Loucy (cell line): ENCODE results near the gene KLF7.

Experiments
- H2AFZ ChIP-seq: fragments of 200-600 bp; sonication (generic); 2 replicates; pipeline ENCODE4 v1.6.0; 2016; ENCODE audit warnings: antibody characterized with exemption, mild to moderate bottlenecking, low read length, moderate library complexity
- H3F3A ChIP-seq: fragments of 200-600 bp; 2 replicates; pipeline ENCODE4 v1.6.0; 2016; ENCODE audit warnings: antibody characterized with exemption, low read depth, mild to moderate bottlenecking
- H3K27me3 ChIP-seq: fragments of 200-600 bp; sonication (generic); 2 replicates; pipeline ENCODE4 v1.6.1; 2014; ENCODE audit warnings: low read length, mild to moderate bottlenecking; ENCODE audit not compliant: insufficient read depth, poor library complexity, severe bottlenecking
- H3K36me3 ChIP-seq: fragments of 200-600 bp; sonication (generic); 2 replicates; pipeline ENCODE4 v1.6.1; 2016; ENCODE audit warnings: low read length; ENCODE audit not compliant: insufficient read depth
- H3K4me1 ChIP-seq: fragments of 200-600 bp; sonication (generic); 2 replicates; pipeline ENCODE4 v1.5.1; 2014; ENCODE audit warnings: low read length, mild to moderate bottlenecking; ENCODE audit not compliant: insufficient read depth, poor library complexity, severe bottlenecking
- H3K4me2 ChIP-seq: fragments of 200-600 bp; sonication (generic); 2 replicates; pipeline ENCODE4 v1.6.0; 2014; ENCODE audit warnings: antibody characterized with exemption, low read length, low read depth, mild to moderate bottlenecking; ENCODE audit not compliant: poor library complexity, severe bottlenecking
- H3K4me3 ChIP-seq: fragments of 200-600 bp; sonication (generic); 2 replicates; pipeline ENCODE4 v1.5.1; 2014; ENCODE audit warnings: low read length, mild to moderate bottlenecking, mixed read lengths; ENCODE audit not compliant: poor library complexity, severe bottlenecking
- H3K79me2 ChIP-seq: fragments of 200-600 bp; sonication (generic); 2 replicates; pipeline ENCODE4 v1.6.1; 2014; ENCODE audit warnings: low read length; ENCODE audit not compliant: insufficient read depth
- H3K9ac ChIP-seq: fragments of 200-600 bp; sonication (generic); 2 replicates; pipeline ENCODE4 v1.6.0; 2014; ENCODE audit warnings: mild to moderate bottlenecking, low read depth, low read length, moderate library complexity; ENCODE audit not compliant: poor library complexity, severe bottlenecking
- H3K9me2 ChIP-seq: fragments of 200-600 bp; sonication (generic); replicated peaks from 2 replicates; pipeline ENCODE4 v1.6.1; 2016; ENCODE audit warnings: low read depth, low read length, mixed read lengths
- H3K9me3 ChIP-seq: fragments of 200-600 bp; sonication (generic); 2 replicates; pipeline ENCODE4 v1.6.1; 2014; ENCODE audit warnings: mild to moderate bottlenecking, antibody characterized with exemption, low read length, low read depth; ENCODE audit not compliant: insufficient read depth
- H4K20me1 ChIP-seq: fragments of 200-600 bp; sonication (generic); 2 replicates; pipeline ENCODE4 v1.6.0; 2014; ENCODE audit warnings: antibody characterized with exemption, low read length, mild to moderate bottlenecking; ENCODE audit not compliant: insufficient read depth, poor library complexity, severe bottlenecking
- EZH2phosphoT487 ChIP-seq: fragments of 200-600 bp; IDR thresholded peaks from 2 replicates; pipeline ENCODE4 v1.6.1; 2018; ENCODE audit warnings: antibody characterized with exemption, mild to moderate bottlenecking, moderate library complexity, borderline replicate concordance
- TF ChIP-seq, protein P1 (sequence below): fragments of 200-600 bp; sonication (generic); conservative IDR thresholded peaks from 2 replicates; pipeline ENCODE4 v1.5.1; 2014; ENCODE audit warnings: mild to moderate bottlenecking, antibody characterized with exemption, low read length

The KLF7 gene

DNA sequence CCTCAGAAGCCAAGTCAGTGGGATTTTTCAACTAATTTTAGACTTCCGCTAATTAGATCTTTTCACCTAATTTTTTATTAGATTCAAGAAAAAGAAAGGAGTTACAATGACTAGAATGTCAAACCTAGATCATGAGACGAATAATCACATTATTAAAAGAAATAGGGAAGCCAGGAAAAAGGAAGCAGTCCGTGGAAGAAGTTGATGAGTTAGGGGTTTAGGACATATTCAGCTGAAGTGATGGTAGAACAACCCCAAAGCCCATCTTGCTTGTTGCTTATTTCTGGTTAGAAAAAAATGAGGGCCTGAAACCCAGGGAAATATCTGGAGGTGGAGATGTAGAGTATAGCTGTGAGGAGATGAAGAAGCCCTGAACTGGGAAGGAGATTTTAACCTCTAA lies 8.0 kb downstream of the KLF7 start:
- H3K79me2 ChIP-seq, result peaks cover 9% of the 10 kb centered on the region; the same call in 1 of the 2 replicates
- TF ChIP-seq, protein P1, sequence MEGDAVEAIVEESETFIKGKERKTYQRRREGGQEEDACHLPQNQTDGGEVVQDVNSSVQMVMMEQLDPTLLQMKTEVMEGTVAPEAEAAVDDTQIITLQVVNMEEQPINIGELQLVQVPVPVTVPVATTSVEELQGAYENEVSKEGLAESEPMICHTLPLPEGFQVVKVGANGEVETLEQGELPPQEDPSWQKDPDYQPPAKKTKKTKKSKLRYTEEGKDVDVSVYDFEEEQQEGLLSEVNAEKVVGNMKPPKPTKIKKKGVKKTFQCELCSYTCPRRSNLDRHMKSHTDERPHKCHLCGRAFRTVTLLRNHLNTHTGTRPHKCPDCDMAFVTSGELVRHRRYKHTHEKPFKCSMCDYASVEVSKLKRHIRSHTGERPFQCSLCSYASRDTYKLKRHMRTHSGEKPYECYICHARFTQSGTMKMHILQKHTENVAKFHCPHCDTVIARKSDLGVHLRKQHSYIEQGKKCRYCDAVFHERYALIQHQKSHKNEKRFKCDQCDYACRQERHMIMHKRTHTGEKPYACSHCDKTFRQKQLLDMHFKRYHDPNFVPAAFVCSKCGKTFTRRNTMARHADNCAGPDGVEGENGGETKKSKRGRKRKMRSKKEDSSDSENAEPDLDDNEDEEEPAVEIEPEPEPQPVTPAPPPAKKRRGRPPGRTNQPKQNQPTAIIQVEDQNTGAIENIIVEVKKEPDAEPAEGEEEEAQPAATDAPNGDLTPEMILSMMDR, result no peak
- TF ChIP-seq EZH2phosphoT487, result no peak
- no peaks in the 10 kb centered on the region for H3K36me3 ChIP-seq
- no peak overlapping the region for H2AFZ ChIP-seq
- no peaks in the 10 kb centered on the region for H3F3A ChIP-seq
- no peaks in the 10 kb centered on the region for H3K27me3 ChIP-seq
- H4K20me1 ChIP-seq, result peaks cover 4% of the 10 kb centered on the region
- H3K4me3 ChIP-seq, result no peak overlapping the region
- no peaks in the 10 kb centered on the region for H3K9me3 ChIP-seq
- H3K4me2 ChIP-seq, result no peak overlapping the region
- H3K4me1 ChIP-seq, result peaks cover 18% of the 10 kb centered on the region
- H3K9ac ChIP-seq, result no peak overlapping the region
- H3K9me2 ChIP-seq, result no peaks in the 10 kb centered on the region

DNA sequence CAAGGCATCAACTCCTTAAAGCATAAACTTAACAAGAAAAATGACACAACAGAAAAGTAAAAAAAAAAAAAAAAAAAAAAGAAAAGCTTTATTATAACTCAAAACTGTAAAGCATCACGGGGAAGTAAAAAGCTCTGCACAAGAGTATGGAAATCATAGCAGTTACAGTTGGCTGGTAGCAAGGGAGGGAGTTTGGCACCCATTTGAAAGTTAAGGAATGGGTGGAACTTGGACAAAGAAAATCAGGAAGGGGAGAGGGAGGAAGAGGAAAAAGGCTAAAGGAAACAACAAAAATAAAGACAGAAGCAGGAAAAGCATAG lies 8.6 kb downstream of the KLF7 start:
- Histone ChIP-seq H3K27me3 (no peaks in the 10 kb centered on the region), H4K20me1 (peaks cover 4% of the 10 kb centered on the region), H3K9me2 (no peaks in the 10 kb centered on the region), H3K9ac (no peak overlapping the region), H3K4me3 (no peak overlapping the region), H3F3A (no peaks in the 10 kb centered on the region), H3K36me3 (no peaks in the 10 kb centered on the region), H2AFZ (no peak overlapping the region), H3K79me2 (peaks cover 9% of the 10 kb centered on the region; the same call in 1 of the 2 replicates), H3K4me1 (peaks cover 17% of the 10 kb centered on the region), H3K9me3 (no peaks in the 10 kb centered on the region), H3K4me2 (no peak overlapping the region)
- TF ChIP-seq EZH2phosphoT487, result no peak
- TF ChIP-seq, protein P1, result no peak

DNA sequence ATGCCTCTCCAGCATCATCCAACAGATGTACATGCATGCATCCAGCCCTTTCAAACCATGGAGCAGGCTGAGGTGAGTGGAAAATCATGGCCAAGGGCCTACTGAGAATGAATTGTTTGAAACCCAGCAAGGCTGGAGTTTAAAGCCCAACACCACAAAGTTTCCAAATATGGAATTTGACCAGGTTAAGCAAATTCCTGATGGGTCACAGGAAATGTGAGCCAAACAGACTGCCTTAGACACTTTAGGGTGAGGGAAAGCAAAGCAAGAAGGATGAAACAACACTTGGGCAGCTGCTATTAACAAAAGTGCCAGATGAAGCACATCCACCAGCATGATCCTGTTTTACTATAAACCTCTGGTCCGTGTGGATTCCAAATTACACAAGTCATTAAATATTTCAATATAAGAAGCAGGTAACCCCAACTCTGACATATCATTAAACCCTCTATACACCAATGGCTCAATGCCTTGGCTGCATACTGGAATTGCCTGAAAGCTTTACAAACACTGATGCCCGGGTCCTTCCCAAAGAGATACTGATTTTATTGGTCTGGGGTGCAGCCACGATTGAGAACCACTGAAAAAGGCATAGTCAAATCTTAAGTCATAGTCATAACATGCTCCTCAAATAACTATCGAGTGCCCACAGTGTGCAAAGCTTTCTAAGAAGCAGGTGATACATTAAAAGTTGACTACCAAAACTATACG lies 9.1 kb downstream of the KLF7 start:
- Histone ChIP-seq H3K36me3 (no peaks in the 10 kb centered on the region), H3K9me3 (no peaks in the 10 kb centered on the region), H3K79me2 (peaks cover 11% of the 10 kb centered on the region; the same call in 1 of the 2 replicates), H2AFZ (no peak overlapping the region), H3K4me1 (peaks cover 17% of the 10 kb centered on the region), H3K4me2 (no peak overlapping the region), H3K27me3 (no peaks in the 10 kb centered on the region), H3K9me2 (no peaks in the 10 kb centered on the region), H4K20me1 (peaks cover 4% of the 10 kb centered on the region), H3K4me3 (no peak overlapping the region), H3K9ac (no peak overlapping the region), H3F3A (no peaks in the 10 kb centered on the region)
- TF ChIP-seq, protein P1, result no peak
- no peak for TF ChIP-seq EZH2phosphoT487
